Transverse colon (tissue), 3 donors: Measurements from ENCODE around the gene PLCG2.

ENCODE experiments used
- POLR2A ChIP-seq: fragments of 450-650 bp; IDR thresholded peaks from one replicate; pipeline ENCODE4 v1.6.1; 2016; ENCODE audit warnings: antibody characterized with exemption, mild to moderate bottlenecking, moderate library complexity
- POLR2AphosphoS5 ChIP-seq, 3 donors: sonication (generic); formaldehyde crosslinking; IDR thresholded peaks; one replicate each; pipeline ENCODE4 v1.6.1; 2016; ENCODE audit warnings: antibody characterized with exemption in 3 of 3

DNA sequence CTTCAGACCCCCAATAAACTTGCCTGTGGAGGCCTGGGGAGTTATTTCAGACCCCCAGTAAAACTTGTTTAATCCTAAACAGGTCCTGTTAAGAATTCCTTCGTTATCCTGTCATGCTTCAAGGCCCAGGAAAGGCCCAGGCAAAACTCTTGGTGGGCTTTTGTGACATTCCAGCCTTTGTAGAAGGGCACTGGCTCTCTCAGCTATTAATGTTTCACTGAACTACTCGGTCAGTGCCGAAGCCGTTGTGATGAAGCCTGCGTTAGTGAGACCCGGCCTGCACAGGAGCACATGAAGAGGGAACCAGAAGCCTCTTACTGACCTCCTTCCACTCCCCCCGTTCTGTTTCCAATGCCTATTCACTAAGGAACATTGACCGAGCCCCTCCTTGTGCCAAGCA is 47.4 kb upstream of the PLCG2 start:
- TF ChIP-seq POLR2A (no peak), POLR2AphosphoS5 (IDR thresholded peaks at IDR 0.05) (no peak)
